Rectal smooth muscle tissue (tissue), 1 donor: ENCODE data around the gene LCT.
"Not testable (repeated sequence)": the region's sequence is repeated elsewhere in the genome, so short reads cannot be mapped to it uniquely, and the experiment has no call there.

Experiments
- H3K27ac ChIP-seq: one replicate; pipeline ENCODE4 v1.7.0; 2013; ENCODE audit warnings: low read depth, low read length, inconsistent platforms
- H3K27me3 ChIP-seq: one replicate; pipeline ENCODE4 v1.7.0; 2013; ENCODE audit warnings: low read length; ENCODE audit not compliant: control insufficient read depth, insufficient read depth
- H3K36me3 ChIP-seq: one replicate; pipeline ENCODE4 v1.7.0; 2013; ENCODE audit warnings: low read length; ENCODE audit not compliant: control insufficient read depth, insufficient read depth
- H3K4me1 ChIP-seq: one replicate; pipeline ENCODE4 v1.7.0; 2013; ENCODE audit warnings: low read length; ENCODE audit not compliant: control insufficient read depth, insufficient read depth
- H3K4me3 ChIP-seq: one replicate; pipeline ENCODE4 v1.7.0; 2013; ENCODE audit warnings: low read length
- H3K9ac ChIP-seq: one replicate; pipeline ENCODE4 v1.7.0; 2013; ENCODE audit warnings: low read length

LCT gene

GRCh38 chr2:135826544-135826943, 10.4 kb downstream of the LCT start:
- Histone ChIP-seq H3K36me3 (no peaks in the 10 kb centered on the region), H3K4me1 (no peaks in the 10 kb centered on the region), H3K27me3 (no peaks in the 10 kb centered on the region), H3K27ac (no peak overlapping the region), H3K4me3 (no peak overlapping the region), H3K9ac (no peak overlapping the region)

DNA sequence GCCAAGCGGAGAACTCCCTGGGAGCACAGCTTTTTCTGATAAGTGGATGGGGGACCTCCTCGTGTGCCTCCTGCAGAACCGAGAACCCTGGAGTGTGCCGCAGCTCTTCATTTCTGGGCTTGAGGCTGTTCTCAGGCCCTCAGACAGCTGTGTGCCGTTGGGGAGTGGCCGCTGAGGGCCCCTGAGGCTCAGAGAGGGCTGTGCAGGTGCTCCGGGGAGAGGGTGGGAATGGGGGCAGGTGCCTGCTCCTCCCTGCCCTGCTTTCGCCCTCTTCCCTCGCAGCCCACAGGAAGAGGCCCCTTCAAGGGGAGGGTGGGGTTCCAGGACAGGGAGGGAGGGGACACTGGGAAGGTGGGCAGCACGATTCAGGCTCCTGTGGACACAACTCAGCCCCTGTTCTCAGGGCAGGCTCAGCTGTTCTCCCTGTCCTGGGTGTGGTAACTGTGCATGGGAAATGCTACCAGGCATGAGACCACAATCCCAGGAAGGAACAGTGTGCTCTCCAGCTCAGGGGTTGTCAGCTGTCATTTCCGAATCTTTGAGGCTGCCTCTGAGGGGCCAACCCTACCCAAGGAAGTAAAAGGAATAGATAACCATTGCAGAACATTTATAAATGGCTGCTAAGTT, 11.3 kb downstream of the LCT start:
- H3K4me1 ChIP-seq = no peaks in the 10 kb centered on the region
- H3K36me3 ChIP-seq = no peaks in the 10 kb centered on the region
- H3K27ac ChIP-seq = no peak overlapping the region
- H3K4me3 ChIP-seq = no peak overlapping the region
- H3K27me3 ChIP-seq = no peaks in the 10 kb centered on the region
- no peak overlapping the region for H3K9ac ChIP-seq

GRCh38 chr2:135825131-135825530, 11.9 kb downstream of the LCT start:
- H3K27ac ChIP-seq = no peak overlapping the region
- H3K27me3 ChIP-seq = no peaks in the 10 kb centered on the region
- no peak overlapping the region for H3K4me3 ChIP-seq
- H3K9ac ChIP-seq = no peak overlapping the region
- H3K36me3 ChIP-seq = no peaks in the 10 kb centered on the region
- H3K4me1 ChIP-seq = no peaks in the 10 kb centered on the region

- no peak overlapping the region for H3K27ac ChIP-seq
- H3K36me3 ChIP-seq = no peaks in the 10 kb centered on the region
- H3K9ac ChIP-seq = no peak overlapping the region
- no peak overlapping the region for H3K4me3 ChIP-seq
- H3K4me1 ChIP-seq = no peaks in the 10 kb centered on the region
- H3K27me3 ChIP-seq = no peaks in the 10 kb centered on the region
Measured at GRCh38 chr2:135822855-135823254, 14.1 kb downstream of the LCT start.

- Histone ChIP-seq H3K4me3 (no peak overlapping the region), H3K27ac (no peak overlapping the region), H3K27me3 (no peaks in the 10 kb centered on the region), H3K4me1 (no peaks in the 10 kb centered on the region), H3K36me3 (no peaks in the 10 kb centered on the region), H3K9ac (no peak overlapping the region)
Measured at GRCh38 chr2:135821190-135821589, 15.8 kb downstream of the LCT start.

GRCh38 chr2:135820003-135820618, 16.9 kb downstream of the LCT start:
- no peak overlapping the region for H3K27ac ChIP-seq
- no peaks in the 10 kb centered on the region for H3K4me1 ChIP-seq
- no peaks in the 10 kb centered on the region for H3K36me3 ChIP-seq
- H3K27me3 ChIP-seq = no peaks in the 10 kb centered on the region
- H3K4me3 ChIP-seq = no peak overlapping the region
- no peak overlapping the region for H3K9ac ChIP-seq

DNA sequence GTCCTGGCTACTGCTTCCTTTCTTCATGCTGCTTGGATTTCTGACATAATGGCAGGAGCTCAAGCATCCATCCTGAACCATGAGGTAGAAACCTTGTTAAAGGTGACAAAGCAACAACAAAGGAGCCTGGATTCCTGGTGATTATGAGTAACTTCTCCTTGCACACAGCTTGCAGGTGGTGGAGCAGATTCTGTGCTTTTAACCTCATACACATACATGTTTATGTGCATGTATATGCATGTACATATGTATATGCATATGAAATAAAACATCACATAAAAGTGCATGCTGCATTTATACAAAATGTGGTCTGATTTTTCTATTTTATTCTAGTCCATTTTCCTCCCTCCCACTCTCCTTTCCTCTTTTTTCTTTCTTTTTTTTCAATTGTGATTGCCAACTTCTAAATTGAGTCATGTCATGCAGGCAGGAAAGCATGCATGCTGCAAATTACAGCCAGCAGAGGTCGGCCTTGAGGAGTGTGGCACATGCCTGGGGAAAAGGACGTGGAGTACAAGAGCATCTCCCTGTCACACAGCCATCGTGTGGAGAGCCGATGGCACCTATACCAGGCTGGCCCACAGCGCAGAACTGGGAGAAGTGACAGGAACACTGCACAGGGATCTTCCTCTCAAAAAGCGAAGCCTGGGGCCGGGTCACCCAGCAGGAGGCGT, 17.9 kb downstream of the LCT start:
- Histone ChIP-seq H3K36me3 (no peaks in the 10 kb centered on the region), H3K4me1 (no peaks in the 10 kb centered on the region), H3K27me3 (no peaks in the 10 kb centered on the region), H3K9ac (no peak overlapping the region), H3K27ac (no peak overlapping the region), H3K4me3 (no peak overlapping the region)

DNA sequence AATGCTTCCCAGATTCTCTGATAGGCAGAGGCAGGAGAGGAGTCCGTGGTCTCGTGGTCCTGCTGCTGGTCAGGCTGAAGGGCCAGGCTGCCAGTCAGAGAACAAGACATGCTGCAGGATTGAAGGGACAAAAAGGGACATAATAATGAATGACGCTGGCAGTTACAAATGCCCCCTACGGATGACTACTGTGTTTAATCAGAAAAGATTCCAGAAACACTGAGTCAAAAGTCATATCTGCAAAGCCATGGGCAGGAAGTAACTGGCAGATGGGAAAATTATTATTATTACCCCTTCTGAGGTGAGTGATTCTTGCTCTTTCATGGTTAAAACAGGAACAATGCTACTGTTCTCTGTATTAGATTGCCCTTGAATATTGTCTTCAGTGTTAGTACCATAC, 19.0 kb downstream of the LCT start:
- Histone ChIP-seq H3K4me3 (no peak overlapping the region), H3K4me1 (no peaks in the 10 kb centered on the region), H3K9ac (no peak overlapping the region)

GRCh38 chr2:135817466-135817865, 19.5 kb downstream of the LCT start:
- Histone ChIP-seq H3K4me1 (no peaks in the 10 kb centered on the region), H3K27ac (no peak overlapping the region), H3K27me3 (no peaks in the 10 kb centered on the region), H3K36me3 (no peaks in the 10 kb centered on the region), H3K4me3 (no peak overlapping the region), H3K9ac (no peak overlapping the region)

More for the DNA sequence above, 19.0 kb downstream of the LCT start:
- no peaks in the 10 kb centered on the region for H3K36me3 ChIP-seq
- no peaks in the 10 kb centered on the region for H3K27me3 ChIP-seq
- no peak overlapping the region for H3K27ac ChIP-seq

GRCh38 chr2:135815269-135815668, 21.7 kb downstream of the LCT start:
- H3K9ac ChIP-seq = no peak overlapping the region
- no peak overlapping the region for H3K27ac ChIP-seq
- H3K36me3 ChIP-seq = no peaks in the 10 kb centered on the region
- no peak overlapping the region for H3K4me3 ChIP-seq
- H3K27me3 ChIP-seq = no peaks in the 10 kb centered on the region
- no peaks in the 10 kb centered on the region for H3K4me1 ChIP-seq

- Histone ChIP-seq H3K27me3 (no peaks in the 10 kb centered on the region), H3K27ac (no peak overlapping the region), H3K4me1 (no peaks in the 10 kb centered on the region), H3K9ac (no peak overlapping the region), H3K4me3 (no peak overlapping the region), H3K36me3 (no peaks in the 10 kb centered on the region)
Measured at GRCh38 chr2:135812907-135813511, 24.0 kb downstream of the LCT start.

DNA sequence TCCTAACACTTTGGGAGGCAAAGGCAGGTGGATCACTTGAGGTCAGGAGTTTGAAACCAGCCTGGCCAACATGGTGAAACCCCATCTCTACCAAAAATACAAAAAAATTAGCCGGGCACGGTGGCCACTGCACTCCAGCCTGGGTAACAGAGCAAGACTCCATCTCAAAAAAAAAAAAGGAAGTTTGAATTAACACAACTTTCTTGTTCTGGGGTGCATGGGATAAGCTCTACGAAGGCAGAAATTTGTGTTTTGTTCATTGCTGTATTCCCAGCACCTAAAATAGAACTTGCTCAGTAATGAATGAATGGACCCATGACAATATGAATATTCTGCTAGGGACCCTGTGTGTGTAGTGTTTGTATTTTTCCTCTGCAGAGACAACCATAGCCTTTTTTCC, 29.1 kb downstream of the LCT start:
- H3K4me3 ChIP-seq, H3K4me1 ChIP-seq, H3K27ac ChIP-seq, H3K27me3 ChIP-seq, H3K36me3 ChIP-seq, H3K9ac ChIP-seq: not testable (repeated sequence)
